Umbilical cord (tissue), 2 donors: ENCODE results near the gene CRYBB1. TPM values are rescaled to one million over a fixed set of nuclear protein-coding genes. Genes with fewer than 3 reads are reported as not detected.

ENCODE experiments used
- DNase-seq: peaks from one replicate; pipeline ENCODE4 v3.0.0-alpha.2; 2015; ENCODE audit warnings: low spot score
- total RNA-seq: library from RNA; depleted of rRNA; stranded (reverse); fragments of >200 nt; gene quantifications from one replicate; pipeline ENCODE4 v1.2.3, GENCODE V29; 2014; ENCODE audit warnings: low replicate concordance; ENCODE audit not compliant: insufficient read depth

CRYBB1 gene
- total RNA-seq, 1 donor from 2014 or later = 0.72 TPM

DNA sequence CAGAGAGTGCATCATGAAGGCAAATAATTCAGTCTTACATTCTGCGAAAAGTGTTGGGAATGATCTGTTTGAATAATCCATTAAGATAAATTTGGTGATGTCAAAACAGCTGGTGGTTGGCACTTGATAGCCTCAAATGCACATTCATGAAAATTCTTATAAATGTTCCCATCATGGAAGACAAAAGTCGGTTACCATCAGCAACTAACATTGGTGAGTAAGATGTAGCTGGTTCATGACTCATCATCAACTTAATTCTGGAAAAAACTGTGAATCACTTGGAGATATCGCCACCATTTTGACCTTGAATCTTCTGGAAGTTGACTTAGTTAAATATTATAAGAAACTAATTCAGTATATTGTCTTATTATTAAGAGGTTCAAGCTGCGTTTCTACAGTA lies 11.2 kb downstream of the CRYBB1 start:
- DNase-seq = no peak

GRCh38 chr22:26604368-26604767 lies 13.5 kb downstream of the CRYBB1 start:
- no peak for DNase-seq

GRCh38 chr22:26602127-26602526 lies 15.7 kb downstream of the CRYBB1 start:
- no peak for DNase-seq

- no peak for DNase-seq
Measured at GRCh38 chr22:26601726-26602125, 16.1 kb downstream of the CRYBB1 start.

DNA sequence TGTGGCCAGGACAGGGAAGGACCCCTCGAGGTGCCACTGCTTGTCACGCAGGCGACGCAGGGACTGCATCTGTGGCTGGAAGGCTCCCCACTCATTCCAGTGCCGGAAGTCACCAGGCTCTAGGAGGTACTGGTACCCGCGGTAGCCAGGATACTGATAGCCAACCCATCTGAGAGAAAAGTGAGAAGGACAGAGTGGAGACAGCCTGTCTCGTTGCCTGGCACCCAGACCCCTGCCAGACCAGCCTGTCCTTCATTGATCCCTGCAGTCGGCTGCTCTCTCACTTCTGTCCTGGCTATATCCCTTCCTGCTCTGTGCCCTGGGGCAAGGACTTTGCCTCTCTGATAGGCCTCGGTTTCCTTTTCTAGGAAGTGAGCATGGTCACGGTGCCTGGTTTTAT lies 18.3 kb downstream of the CRYBB1 start:
- DNase-seq = no peak

GRCh38 chr22:26597480-26597879 lies 20.3 kb downstream of the CRYBB1 start:
- no peak for DNase-seq

GRCh38 chr22:26597026-26597425 lies 20.8 kb downstream of the CRYBB1 start:
- no peak for DNase-seq

GRCh38 chr22:26593763-26594162 lies 24.1 kb downstream of the CRYBB1 start:
- no peak for DNase-seq

GRCh38 chr22:26592421-26592891 lies 25.4 kb downstream of the CRYBB1 start:
- DNase-seq = no peak

- peak; percentile 85 for DNase-seq
Measured at GRCh38 chr22:26589845-26590736, 27.7 kb downstream of the CRYBB1 start, which contains the start of gene TPST2. TPST2 (minus strand) TSS chr22:26590132; CDS start chr22:26541630, 48,502 bp downstream.

DNA sequence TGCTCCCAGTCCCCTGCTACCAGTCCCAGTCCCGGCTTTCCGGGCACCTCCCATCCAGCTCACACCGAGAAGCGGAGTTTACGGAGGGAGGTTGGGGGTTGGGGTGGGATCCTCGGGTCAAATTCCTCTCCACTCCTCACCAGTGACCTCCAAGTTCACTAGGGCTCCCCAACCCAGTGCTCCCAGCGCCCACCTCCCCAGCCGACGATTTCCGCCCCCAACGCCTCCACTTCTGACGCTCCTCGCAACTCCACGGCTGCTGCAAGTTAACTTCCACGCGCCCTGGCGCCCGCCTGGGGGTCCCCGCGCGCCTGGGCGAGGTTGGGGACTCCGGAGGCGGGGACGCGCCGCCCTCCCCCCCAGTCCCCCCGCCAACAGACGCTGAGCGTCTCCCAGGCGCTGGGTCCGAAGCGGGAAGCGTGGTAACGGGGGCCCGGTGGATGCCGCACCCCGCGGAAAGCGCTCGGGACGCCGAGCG lies 28.4 kb downstream of the CRYBB1 start:
- peak; percentile 26 for DNase-seq

DNA sequence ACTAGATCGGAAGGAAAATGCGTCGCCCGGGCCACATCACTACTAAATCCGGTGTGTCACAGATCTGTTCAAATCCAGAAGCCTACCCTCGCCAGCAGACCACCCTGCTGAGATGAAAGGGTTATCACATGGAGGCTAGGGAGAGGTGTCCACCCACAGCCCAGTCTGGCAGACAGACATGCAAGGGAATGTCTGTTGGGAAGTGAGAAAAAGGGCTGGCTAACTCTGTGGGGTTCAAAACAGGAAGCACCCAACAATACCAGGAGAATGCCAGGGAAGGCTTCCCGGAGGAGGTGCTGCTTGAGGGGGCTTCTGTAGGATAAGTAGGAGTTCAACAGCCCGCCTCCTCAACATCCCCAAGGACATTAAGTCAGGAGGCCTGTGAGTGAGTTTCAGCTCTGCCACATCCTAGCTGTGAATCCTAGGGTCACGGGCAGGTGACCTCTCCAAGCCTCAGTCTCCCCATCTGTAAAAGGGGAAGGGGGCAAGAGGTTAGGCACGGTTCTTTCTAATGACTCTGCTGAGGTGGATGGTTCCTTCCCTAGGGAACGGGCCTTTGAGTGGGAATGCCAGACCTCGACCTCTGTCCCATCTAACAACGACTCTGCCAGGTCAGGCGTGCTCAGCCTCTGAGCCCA lies 29.0 kb downstream of the CRYBB1 start:
- no peak for DNase-seq

DNA sequence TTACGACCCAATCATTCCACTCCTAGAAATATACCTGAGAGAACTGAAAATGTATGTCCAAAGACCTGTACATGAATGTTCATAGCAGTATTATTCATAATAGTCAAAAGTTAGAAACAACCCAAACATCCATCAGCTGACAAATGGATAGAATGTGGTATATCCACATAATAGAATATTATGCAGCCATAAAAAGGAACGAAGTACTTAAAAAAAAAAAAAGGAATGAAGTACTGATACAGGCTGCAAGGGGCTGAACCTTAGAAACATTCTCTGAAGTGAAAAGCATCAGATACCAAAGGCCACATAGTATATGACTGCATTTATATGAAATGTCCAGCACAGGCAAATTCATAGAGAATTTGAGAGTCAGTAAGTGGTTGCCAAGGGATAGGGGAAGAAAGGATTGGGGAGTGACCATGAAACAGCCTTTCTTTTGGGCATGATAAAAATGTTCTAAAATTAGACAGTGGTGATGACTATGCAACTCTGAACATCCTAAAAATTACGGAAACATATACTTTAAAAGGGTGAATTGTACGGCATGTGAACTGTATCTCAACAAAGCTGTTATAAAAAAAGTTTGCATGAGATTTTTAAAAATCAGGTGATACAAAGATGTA lies 29.7 kb downstream of the CRYBB1 start:
- DNase-seq = no peak

DNA sequence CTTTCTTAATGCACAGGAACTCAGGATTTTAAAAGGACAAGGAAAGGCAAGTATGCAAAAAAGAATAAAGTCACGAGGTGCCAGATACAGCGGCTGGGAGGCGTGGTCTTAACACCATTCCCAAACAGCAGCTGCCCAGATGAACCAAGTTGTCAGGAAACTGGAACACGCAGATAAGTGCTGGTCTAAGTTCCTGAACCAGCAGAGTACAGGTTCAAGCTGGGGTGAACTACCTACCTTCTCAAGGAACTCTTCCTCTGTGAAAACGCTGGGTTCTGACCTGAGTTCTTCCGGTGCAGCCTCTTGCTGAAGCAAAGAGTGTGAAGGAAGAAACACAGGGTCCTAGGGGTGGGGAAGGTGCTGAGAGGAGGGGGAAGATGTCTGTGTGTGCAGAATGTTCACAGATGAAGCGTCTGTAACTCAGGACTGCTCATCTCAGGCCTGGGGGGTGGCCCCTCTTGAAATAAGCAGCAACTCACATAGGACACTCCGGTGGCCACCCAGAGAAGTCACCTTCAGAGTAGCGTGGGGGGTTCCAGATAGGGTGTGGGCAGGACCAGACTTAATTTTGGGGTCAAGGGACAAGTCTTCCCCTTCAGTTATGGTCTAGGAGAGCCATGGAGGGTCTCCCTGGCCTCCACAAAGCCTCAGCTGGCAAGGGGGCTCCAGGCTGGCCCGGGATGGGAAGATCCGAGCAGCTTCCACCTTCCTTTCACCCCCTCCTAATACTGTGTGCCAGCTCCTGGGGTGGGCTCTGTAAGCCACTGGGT lies 31.1 kb downstream of the CRYBB1 start:
- DNase-seq = peak; percentile 22

- peak; percentile 91 for DNase-seq
Measured at GRCh38 chr22:26585104-26585790, 32.6 kb downstream of the CRYBB1 start.

- DNase-seq = no peak
Measured at GRCh38 chr22:26584010-26584409, 33.8 kb downstream of the CRYBB1 start.

DNA sequence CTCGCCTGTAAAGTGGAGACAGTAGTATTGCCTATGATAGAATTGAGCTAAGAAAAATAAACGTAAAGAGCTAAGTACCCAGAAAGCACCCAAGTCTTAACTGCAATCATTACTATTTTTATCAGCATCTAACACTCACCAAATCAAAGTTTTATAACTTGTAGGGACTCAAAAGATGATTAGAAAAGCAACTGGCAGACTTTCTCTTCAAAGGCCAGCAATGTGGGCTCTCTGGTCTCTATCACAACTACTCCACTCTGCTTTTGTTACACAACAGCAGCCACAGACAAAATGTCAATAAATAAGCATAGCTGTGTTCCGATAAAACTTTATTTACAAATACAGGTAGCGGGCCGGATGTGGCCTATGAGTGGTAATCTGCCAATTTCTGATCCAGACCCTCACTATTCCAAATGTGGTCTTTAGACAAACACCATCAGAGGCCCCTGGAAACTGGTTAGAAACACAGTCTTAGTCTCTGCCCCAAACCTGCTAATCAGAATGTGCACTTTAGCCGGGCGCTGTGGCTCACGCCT lies 36.1 kb downstream of the CRYBB1 start:
- no peak for DNase-seq

DNA sequence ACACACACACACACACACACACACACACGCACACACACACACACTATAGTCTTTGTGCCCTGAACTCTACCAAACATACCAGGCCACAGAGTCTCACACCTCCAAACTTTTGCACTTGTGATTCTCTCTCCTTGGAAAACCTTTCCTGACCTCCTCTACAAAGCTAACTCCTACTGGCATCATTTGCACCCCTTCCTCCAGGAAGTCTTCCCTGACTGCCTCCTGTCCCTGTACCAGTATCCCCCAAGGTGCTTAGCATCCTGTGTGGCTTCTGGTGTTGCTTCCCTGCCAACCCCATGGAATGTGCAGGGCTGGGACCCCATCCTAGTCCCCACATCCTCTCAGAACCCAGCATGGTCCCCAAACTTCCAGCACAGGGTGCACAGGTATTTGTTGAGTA lies 36.8 kb downstream of the CRYBB1 start:
- DNase-seq = no peak

GRCh38 chr22:26580240-26580962 lies 37.4 kb downstream of the CRYBB1 start:
- no peak for DNase-seq
